ENCODE data around the gene ARSB.

The ARSB gene

GRCh38 chr5:78985116-78985724 lies at the start of gene ARSB:
ARSB (minus strand) TSS chr5:78985310; CDS start chr5:78985248, 62 bp downstream.
- no peak for DNase-seq

- no peak for DNase-seq
Observed at GRCh38 chr5:79032782-79033181, 47.7 kb upstream of the ARSB start.

GRCh38 chr5:79032031-79032695 lies 47.1 kb upstream of the ARSB start:
- DNase-seq = no peak

- DNase-seq = no peak
Observed at GRCh38 chr5:79031485-79031867, 46.4 kb upstream of the ARSB start.

- DNase-seq = no peak
Observed at GRCh38 chr5:79030663-79031484, 45.8 kb upstream of the ARSB start.

GRCh38 chr5:79025054-79025472 lies 40.0 kb upstream of the ARSB start:
- DNase-seq = no peak

- no peak for DNase-seq
Observed at GRCh38 chr5:79023947-79024346, 38.8 kb upstream of the ARSB start.

- DNase-seq = no peak
Observed at GRCh38 chr5:79023348-79023747, 38.2 kb upstream of the ARSB start.

- DNase-seq = no peak
Observed at GRCh38 chr5:79022771-79023170, 37.7 kb upstream of the ARSB start.

GRCh38 chr5:79021753-79022152 lies 36.6 kb upstream of the ARSB start:
- DNase-seq = no peak

- DNase-seq = no peak
Observed at GRCh38 chr5:79020861-79021561, 35.9 kb upstream of the ARSB start.

GRCh38 chr5:79014631-79015030 lies 29.5 kb upstream of the ARSB start:
- no peak for DNase-seq

GRCh38 chr5:79011869-79012268 lies 26.8 kb upstream of the ARSB start:
- no peak for DNase-seq

- no peak for DNase-seq
Observed at GRCh38 chr5:79011219-79011836, 26.2 kb upstream of the ARSB start.

- no peak for DNase-seq
Observed at GRCh38 chr5:79008362-79008761, 23.3 kb upstream of the ARSB start.

- DNase-seq = no peak
Observed at GRCh38 chr5:79007872-79008271, 22.8 kb upstream of the ARSB start.

GRCh38 chr5:79005936-79006631 lies 21.0 kb upstream of the ARSB start:
- no peak for DNase-seq

GRCh38 chr5:79005151-79005550 lies 20.0 kb upstream of the ARSB start:
- DNase-seq = no peak

- no peak for DNase-seq
Observed at GRCh38 chr5:79002374-79002773, 17.3 kb upstream of the ARSB start.

- DNase-seq = no peak
Observed at GRCh38 chr5:79001471-79001870, 16.4 kb upstream of the ARSB start.

- no peak for DNase-seq
Observed at GRCh38 chr5:78997090-78997489, 12.0 kb upstream of the ARSB start.

GRCh38 chr5:78995521-78996007 lies 10.5 kb upstream of the ARSB start:
- no peak for DNase-seq
